Fibroblast of pulmonary artery (primary cell): ENCODE measurements around the gene STAMBP.

Experiments
- DNase-seq: peaks from one replicate; pipeline ENCODE4 v3.0.0-alpha.2; 2010; ENCODE audit warnings: low read depth
- H3K4me3 ChIP-seq: replicated peaks from 2 replicates; pipeline ENCODE4 v1.5.1; 2011; ENCODE audit warnings: low read depth, mild to moderate bottlenecking, control low read depth, low read length, moderate library complexity
- CTCF ChIP-seq: IDR thresholded peaks from 2 replicates; pipeline ENCODE4 v1.5.1; 2011; ENCODE audit warnings: mild to moderate bottlenecking, control low read depth, low read length, inconsistent platforms; ENCODE audit errors: missing control alignments

Gene STAMBP

GRCh38 chr2:73894475-73894850, 65.7 kb downstream of the STAMBP start:
- TF ChIP-seq CTCF = no peak
- DNase-seq = no peak

DNA sequence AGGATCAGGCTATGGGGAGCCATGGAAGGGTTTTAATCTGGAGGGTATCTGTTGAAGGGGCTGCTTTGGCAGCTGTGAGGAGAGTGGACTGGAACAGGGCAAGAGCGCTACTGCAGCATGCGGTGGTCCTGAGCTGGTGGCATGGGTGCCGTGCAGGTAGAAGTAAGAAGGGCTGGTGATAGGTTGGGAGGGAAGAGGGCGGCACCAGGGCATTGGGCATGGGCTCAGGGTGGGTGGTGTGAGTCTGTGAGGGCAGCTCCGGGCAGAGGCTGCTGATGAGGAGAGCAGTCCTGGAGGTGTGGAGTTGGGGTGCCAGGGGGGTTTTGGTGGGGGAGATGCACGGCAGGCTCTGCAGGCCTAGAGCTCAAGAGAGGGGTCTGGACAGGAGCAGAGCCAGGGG, 66.1 kb downstream of the STAMBP start:
- H3K4me3 ChIP-seq = no peak overlapping the region
- DNase-seq = no peak
- no peak for TF ChIP-seq CTCF

More at GRCh38 chr2:73894475-73894850, 65.7 kb downstream of the STAMBP start:
- no peak overlapping the region for H3K4me3 ChIP-seq

DNA sequence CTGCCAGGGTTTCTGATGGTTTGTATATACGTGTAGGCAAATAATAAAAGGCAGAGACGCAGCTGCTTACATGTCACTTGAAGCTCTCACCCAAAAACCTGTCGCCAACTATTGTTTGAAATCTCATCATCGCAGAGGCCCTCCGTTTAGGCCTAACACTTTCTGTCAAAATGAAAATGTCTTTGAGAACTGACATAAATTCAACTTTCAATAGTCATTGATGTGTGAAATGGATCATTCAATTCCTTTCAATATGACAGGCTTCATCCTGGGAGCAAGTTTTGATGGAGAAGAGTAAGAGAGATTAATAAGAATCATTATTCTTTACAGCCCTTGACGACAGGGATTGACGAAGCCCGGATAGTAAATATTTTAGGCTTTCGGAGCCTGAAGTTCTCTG, 66.7 kb downstream of the STAMBP start:
- no peak for DNase-seq
- no peak overlapping the region for H3K4me3 ChIP-seq
- TF ChIP-seq CTCF = no peak

DNA sequence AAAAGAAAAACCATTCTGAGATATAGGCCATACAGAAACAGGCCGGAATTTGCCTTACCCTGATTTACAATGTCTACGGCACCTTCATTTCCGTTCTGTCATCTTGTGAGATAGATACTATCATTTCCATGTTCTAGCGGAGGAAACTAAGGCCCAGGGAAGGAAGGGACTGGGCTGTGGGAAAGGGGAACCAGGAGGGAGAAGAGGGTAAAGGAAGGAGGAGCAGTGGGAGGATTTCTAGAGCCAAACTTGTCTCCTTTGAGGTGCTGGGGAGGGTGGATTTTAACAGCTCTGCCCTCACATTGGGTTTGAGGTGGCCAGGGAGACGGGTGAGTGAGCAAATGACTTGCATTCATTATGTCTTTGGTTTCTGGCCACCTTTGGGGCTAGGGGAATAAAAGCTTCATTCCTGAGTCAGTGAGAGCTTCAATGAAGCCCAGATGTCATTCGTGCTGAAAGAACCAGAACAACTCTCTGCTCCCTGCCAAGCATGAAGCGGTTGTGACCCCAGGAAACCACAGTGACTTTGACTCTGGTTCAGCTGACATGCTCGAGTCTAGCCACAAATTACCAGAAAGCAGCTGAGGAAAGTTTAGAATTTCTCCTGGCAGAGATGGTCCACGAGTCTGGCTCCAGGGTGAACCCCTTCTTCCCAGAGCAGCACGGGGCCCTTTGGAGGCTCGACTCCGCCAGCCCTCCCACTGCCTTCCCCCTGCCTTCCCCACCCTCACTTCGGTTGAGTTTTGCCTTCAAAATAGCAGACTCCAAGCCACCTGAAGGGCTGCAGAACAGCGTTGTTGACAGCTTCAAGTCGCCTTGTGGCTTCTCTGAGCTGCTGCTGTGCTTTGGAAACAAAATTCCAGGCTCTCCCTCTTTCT, 67.8 kb downstream of the STAMBP start:
- TF ChIP-seq CTCF = no peak

GRCh38 chr2:73897240-73897583, 68.5 kb downstream of the STAMBP start:
- DNase-seq = no peak
- H3K4me3 ChIP-seq = no peak overlapping the region
- TF ChIP-seq CTCF = no peak

More for the DNA sequence above, 67.8 kb downstream of the STAMBP start:
- DNase-seq = peak; percentile 50
- H3K4me3 ChIP-seq = no peak overlapping the region

DNA sequence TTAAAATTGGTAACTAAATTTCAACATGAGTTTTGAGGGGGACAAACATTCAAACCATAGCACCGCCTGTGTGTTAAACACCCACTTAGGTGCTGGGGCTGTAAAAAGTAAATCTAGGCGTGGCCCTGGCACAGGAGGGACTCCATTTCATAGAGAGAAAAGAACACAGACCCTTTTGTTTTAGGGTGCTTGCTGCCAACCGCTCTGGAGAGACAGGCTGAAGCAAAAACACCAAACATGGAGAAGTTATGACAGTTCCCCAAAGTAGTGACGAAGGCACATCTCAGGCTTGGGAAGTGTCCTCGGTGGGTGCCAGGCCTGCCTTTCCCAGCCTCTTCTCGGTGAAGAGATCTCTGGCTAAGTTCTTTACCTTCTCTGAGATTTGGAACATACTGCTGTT, 69.2 kb downstream of the STAMBP start:
- no peak for TF ChIP-seq CTCF
- H3K4me3 ChIP-seq = no peak overlapping the region
- DNase-seq = no peak
